D721Med (cell line): ENCODE measurements around the gene STK32B.

Source experiments
- DNase-seq: peaks from one replicate; pipeline ENCODE4 v3.0.0; 2011; ENCODE audit warnings: low spot score; ENCODE audit not compliant: insufficient read length
- FAIRE-seq: peaks from 2 replicates; lab custom pipeline; 2011; peaks lifted over from hg19 to GRCh38; lab: Jason Lieb, UNC
- TF ChIP-seq, protein P1 (sequence below): IDR thresholded peaks from 2 replicates; pipeline ENCODE4 v1.5.1; 2012; ENCODE audit warnings: mild to moderate bottlenecking, control low read depth; ENCODE audit not compliant: insufficient read depth; ENCODE audit errors: missing control alignments

The STK32B gene

DNA sequence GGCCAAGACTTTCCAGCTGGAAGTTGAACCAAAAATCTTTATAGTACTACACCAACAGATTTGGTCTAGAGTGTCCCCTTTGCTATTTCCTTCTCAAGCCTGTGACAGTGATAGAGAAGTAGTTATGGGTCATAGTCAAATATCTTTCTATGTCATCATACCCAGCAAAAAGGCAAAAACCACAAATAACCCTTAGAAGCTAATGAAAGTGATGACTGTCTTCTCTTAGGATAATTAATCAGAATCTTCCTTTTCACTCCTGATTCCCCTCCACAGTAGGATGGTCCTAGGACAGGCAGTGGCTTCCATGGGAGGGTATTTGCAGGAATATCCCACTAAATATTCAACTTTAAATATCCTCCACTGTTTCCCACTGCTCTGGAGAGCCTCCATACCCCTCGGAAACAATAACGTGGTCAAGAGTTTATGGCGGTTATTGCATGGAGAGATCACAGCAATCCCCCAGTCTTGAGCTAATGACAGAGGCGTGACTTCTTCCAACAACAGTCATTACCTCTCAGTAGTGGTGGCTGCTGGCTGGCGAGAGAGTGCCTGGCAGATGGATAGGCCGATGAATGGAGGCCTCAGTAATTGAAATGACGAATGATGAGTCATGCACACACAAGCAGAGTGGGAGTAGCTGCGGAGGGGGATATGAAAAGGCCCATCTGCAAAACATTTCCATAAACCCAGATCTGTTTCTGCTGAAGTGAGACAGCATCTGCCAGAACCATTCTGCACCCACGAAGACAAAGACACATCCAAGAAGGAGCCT lies 154.9 kb downstream of the STK32B start:
- FAIRE-seq (no peak), DNase-seq (no peak)
- TF ChIP-seq, protein P1, sequence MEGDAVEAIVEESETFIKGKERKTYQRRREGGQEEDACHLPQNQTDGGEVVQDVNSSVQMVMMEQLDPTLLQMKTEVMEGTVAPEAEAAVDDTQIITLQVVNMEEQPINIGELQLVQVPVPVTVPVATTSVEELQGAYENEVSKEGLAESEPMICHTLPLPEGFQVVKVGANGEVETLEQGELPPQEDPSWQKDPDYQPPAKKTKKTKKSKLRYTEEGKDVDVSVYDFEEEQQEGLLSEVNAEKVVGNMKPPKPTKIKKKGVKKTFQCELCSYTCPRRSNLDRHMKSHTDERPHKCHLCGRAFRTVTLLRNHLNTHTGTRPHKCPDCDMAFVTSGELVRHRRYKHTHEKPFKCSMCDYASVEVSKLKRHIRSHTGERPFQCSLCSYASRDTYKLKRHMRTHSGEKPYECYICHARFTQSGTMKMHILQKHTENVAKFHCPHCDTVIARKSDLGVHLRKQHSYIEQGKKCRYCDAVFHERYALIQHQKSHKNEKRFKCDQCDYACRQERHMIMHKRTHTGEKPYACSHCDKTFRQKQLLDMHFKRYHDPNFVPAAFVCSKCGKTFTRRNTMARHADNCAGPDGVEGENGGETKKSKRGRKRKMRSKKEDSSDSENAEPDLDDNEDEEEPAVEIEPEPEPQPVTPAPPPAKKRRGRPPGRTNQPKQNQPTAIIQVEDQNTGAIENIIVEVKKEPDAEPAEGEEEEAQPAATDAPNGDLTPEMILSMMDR = no peak

DNA sequence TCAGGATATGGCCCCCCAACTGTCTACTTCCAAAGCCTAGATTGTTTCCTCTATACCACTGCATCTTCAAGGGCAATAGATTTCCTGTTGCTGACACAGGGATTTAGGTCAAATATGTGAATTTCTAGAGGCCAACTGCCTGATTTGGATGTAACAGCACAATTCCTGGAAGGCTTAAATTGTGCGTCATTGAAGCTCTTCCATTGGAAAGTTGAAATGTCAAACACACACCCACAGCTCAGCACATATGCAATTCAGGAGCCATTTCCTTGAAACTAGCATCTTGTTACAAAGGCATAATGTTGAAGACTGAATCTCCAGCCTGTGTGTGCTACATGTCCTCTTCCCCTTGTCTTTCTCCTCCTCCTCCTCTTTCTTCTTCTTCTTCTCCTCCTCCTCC lies 158.6 kb downstream of the STK32B start:
- FAIRE-seq = no peak
- TF ChIP-seq, protein P1 = no peak
- DNase-seq = no peak

DNA sequence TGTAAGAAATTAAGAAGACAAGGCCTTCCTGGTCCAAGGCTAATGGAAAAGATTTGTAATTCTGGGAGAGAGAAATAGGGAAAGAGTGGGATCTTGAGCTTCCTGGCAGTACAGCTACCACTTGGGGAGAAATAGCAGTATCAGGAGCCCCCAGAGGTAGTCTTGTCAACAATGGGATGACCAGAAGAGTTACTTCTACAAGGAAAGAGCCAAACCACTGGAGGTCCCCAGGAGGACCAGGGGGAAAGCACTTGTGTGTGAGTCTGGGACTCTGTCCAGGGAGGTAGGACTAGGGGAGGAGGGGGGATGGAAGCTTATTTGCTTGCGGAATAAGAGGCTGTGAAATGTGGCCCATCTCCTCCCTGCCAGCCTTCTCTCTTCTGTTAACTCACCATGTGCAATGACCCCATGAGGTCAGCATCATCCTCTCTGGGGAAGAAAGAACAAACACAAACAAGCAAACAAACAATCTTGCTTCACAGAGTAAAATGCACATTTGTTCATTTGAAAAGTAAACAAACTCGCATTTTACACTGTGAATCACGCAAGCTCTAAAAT lies 160.1 kb downstream of the STK32B start:
- TF ChIP-seq, protein P1 = no peak
- FAIRE-seq (no peak), DNase-seq (no peak)

DNA sequence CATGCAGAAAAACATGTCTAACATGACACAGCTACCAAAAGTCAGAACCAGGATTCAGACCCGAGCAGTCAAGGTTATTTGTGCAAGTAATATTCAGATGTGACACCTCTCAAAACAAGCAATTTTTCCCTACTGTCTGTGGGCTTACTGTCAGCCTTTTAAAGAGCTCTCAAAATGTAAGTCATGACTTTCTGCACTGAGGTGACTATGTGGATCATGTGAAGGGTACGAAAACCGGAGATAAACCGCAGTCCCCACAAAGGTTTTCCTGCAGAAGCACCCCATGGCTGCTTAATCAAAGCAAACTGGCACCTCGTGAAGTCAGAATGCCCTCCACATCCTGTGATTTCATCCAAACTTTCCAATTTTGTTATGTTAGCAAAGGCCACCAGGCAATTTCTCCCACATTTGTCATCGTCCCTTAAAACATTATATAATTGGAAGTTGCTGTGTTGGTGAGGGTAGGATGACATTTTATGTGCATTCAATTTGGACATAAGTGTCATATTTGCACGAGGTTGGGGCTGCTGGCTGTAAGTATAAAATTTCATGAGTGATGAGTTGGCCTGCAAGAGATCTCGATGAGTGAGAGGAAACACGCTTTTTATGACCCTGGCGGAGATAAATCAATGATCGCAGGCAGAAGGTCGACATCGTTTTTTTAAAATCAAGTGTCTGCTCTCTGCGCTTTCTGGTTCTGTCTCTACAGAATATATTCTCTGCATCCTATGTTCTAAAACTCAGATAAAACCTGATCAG lies 161.2 kb downstream of the STK32B start:
- TF ChIP-seq, protein P1 = no peak
- no peak for DNase-seq
- no peak for FAIRE-seq

DNA sequence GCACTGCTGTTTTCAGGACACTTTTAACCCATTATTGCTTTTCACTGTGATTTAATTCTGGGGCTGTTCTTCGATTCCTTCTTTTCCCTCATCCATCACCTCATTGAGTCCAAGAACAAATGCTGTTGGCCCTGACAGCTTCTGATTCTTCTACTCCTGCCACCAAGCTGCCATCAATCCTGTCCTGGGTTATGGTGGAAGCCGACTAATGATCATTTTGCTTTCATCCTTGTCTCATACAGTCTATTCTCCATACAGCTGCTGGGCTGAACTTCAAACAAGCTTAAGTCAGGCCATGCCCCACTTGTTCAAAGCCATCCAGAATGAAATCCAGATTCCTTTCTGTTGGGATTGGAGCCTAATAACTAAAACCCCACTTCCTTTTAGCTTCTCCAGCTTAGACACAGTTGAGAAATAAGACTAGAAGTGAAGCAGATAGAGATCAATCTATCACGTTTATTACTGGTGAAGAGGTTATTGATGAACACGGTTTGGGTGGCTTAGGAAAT lies 161.9 kb downstream of the STK32B start:
- TF ChIP-seq, protein P1 = no peak
- no peak for FAIRE-seq
- DNase-seq = no peak

DNA sequence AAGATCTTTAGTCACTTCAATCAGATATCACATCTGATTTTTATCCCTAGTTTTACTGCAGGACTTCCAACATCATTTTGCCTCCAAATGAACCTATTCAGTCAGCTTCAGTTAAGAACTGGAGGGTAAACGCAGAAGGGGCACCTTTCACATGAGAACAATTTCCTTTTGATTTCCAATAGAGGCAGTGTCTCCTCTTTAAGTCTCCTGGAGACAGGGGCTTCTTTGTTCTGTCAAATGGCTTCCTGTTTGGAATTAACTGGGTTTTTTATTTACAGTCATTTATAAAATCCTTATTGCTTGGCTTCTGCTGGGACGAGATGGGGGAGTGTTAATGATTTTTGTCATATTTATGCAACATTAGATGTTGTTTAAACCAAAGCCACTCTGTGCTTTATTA lies 164.0 kb downstream of the STK32B start:
- no peak for FAIRE-seq
- TF ChIP-seq, protein P1 = no peak

More for the DNA sequence above, 164.0 kb downstream of the STK32B start:
- DNase-seq = no peak
